ENCODE data around the gene PTPRJ. TPM values are rescaled to one million over a fixed set of nuclear protein-coding genes. Genes with fewer than 3 reads are reported as not detected.

Gene PTPRJ
- total RNA-seq, 1 experiment from 2014 or later: 0.30 TPM

DNA sequence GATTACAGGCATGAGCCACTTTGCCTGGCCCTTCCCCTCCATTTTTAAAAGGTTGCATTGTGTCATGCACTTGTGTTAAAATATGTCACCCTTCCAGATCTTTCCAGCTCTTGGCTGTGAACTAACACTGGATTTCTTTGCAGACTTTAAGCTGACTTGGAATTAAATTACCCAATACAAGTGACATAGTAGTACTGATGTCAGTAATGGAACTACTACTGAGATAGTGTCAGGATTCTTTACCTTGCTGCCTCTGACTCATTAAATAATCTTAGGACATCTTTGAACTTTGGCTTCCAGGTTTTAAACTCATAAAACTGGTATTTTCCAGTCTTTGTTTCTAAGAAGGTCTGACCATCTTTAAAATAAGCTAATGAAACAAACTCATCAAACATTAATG lies 184.5 kb downstream of the PTPRJ start:
- no peak overlapping the region for H3K27ac Mint-ChIP-seq (ENCODE audit: low read depth, unreplicated experiment)
- H3K4me3 Mint-ChIP-seq (ENCODE audit: unreplicated experiment): no peak overlapping the region
- no TSS peak for BruUV-seq (replicated peaks)
- H3K36me3 Mint-ChIP-seq (ENCODE audit: insufficient read depth, unreplicated experiment): no peaks in the 10 kb centered on the region
- TF ChIP-seq, protein P1, sequence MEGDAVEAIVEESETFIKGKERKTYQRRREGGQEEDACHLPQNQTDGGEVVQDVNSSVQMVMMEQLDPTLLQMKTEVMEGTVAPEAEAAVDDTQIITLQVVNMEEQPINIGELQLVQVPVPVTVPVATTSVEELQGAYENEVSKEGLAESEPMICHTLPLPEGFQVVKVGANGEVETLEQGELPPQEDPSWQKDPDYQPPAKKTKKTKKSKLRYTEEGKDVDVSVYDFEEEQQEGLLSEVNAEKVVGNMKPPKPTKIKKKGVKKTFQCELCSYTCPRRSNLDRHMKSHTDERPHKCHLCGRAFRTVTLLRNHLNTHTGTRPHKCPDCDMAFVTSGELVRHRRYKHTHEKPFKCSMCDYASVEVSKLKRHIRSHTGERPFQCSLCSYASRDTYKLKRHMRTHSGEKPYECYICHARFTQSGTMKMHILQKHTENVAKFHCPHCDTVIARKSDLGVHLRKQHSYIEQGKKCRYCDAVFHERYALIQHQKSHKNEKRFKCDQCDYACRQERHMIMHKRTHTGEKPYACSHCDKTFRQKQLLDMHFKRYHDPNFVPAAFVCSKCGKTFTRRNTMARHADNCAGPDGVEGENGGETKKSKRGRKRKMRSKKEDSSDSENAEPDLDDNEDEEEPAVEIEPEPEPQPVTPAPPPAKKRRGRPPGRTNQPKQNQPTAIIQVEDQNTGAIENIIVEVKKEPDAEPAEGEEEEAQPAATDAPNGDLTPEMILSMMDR (IDR thresholded peaks at IDR 0.05; ENCODE audit: unreplicated experiment): no peak
- H3K9me3 Mint-ChIP-seq (ENCODE audit: unreplicated experiment): no peaks in the 10 kb centered on the region
- intact Hi-C loops (cut with micrococcal nuclease): no loop called here
- POLR2A ChIA-PET: no interaction called here
- CTCF ChIA-PET: no interaction called here
- no peak for DNase-seq (ENCODE audit: unreplicated experiment)
- H3K27me3 Mint-ChIP-seq (ENCODE audit: insufficient read depth, unreplicated experiment): no peaks in the 10 kb centered on the region
- H3K4me1 Mint-ChIP-seq (ENCODE audit: insufficient read depth, unreplicated experiment): no peaks in the 10 kb centered on the region

DNA sequence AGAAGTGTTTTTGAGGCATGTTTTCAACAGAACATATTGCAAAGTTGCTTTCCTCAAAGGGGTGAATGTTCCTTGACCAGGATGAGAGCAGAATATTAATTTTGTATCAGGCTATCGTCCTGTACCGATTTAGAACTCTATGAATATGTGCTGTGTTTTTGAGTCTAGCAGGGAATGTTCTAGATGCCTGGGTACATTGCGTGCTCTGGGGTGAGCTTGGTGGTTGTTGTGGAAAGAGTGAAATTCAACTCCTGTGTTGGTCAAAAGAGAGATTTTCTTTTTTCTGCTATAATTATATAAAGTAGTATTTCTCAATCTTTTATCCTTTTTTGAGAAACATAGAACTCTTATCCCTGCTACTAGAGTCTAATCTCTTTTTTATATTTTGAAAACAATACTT lies 185.1 kb downstream of the PTPRJ start:
- TF ChIP-seq, protein P1 (IDR thresholded peaks at IDR 0.05; ENCODE audit: unreplicated experiment): no peak
- no peaks in the 10 kb centered on the region for H3K36me3 Mint-ChIP-seq (ENCODE audit: insufficient read depth, unreplicated experiment)
- H3K27me3 Mint-ChIP-seq (ENCODE audit: insufficient read depth, unreplicated experiment): no peaks in the 10 kb centered on the region
- POLR2A ChIA-PET: no interaction called here
- DNase-seq (ENCODE audit: unreplicated experiment): no peak
- BruUV-seq (replicated peaks): no TSS peak
- intact Hi-C loops (cut with micrococcal nuclease): no loop called here
- CTCF ChIA-PET: interaction anchor here (0.6 to 0.7 kb wide), 2 partner anchors 10 to 229 kb away, joined by 3 read pairs; no protein-coding TSS in a partner anchor
- no peaks in the 10 kb centered on the region for H3K9me3 Mint-ChIP-seq (ENCODE audit: unreplicated experiment)
- H3K4me1 Mint-ChIP-seq (ENCODE audit: insufficient read depth, unreplicated experiment): no peaks in the 10 kb centered on the region
- no peak overlapping the region for H3K27ac Mint-ChIP-seq (ENCODE audit: low read depth, unreplicated experiment)
- no peak overlapping the region for H3K4me3 Mint-ChIP-seq (ENCODE audit: unreplicated experiment)

DNA sequence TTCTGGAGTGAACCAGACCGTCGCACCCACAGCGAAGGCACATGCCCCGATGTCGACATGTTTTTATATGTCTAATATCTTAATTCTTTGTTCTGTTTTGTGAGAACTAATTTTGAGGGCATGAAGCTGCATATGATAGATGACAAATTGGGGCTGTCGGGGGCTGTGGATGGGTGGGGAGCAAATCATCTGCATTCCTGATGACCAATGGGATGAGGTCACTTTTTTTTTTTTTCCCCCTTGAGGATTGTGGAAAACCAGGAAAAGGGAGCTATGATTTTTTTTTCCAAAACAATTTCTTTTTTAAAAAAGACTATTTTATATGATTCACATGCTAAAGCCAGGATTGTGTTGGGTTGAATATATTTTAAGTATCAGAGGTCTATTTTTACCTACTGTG lies 187.0 kb downstream of the PTPRJ start:
- no TSS peak for BruUV-seq (replicated peaks)
- Mint-ChIP-seq H3K4me3 (ENCODE audit: unreplicated experiment) (no peak overlapping the region), H3K27me3 (ENCODE audit: insufficient read depth, unreplicated experiment) (no peaks in the 10 kb centered on the region), H3K27ac (ENCODE audit: low read depth, unreplicated experiment) (no peak overlapping the region), H3K36me3 (ENCODE audit: insufficient read depth, unreplicated experiment) (no peaks in the 10 kb centered on the region), H3K4me1 (ENCODE audit: insufficient read depth, unreplicated experiment) (no peaks in the 10 kb centered on the region), H3K9me3 (ENCODE audit: unreplicated experiment) (no peaks in the 10 kb centered on the region)
- POLR2A ChIA-PET: interaction anchor here (1.1 kb wide), 1 partner anchor 10 kb away, joined by 3 read pairs; no protein-coding TSS in a partner anchor
- TF ChIP-seq, protein P1 (IDR thresholded peaks at IDR 0.05; ENCODE audit: unreplicated experiment): no peak
- no peak for DNase-seq (ENCODE audit: unreplicated experiment)
- intact Hi-C loops (cut with micrococcal nuclease): no loop called here
- CTCF ChIA-PET: no interaction called here

DNA sequence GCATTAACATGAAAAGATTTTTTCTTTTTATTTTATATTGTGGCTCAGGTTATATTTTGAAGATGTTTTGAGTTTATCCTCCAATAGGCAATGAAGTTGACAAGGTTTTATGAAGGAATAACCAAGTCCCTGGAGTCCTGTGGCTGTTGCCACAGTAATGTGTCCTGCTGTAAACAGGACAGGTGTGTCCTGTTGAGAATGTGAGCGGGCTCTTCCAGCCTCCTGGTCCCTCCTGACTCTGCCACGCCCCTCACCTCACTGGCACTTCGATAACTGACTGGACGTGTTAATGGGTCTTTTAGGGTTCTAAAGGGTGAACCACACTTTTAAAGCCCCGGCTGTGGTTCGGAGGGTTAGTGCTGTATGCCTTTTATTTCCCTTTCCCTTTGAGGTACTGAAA lies 188.5 kb downstream of the PTPRJ start:
- ChIA-PET POLR2A (no interaction called here), CTCF (interaction anchor here (0.6 kb wide), 1 partner anchor 139 kb away, joined by 3 read pairs; no protein-coding TSS in a partner anchor)
- BruUV-seq (replicated peaks): no TSS peak
- Mint-ChIP-seq H3K27ac (ENCODE audit: low read depth, unreplicated experiment) (no peak overlapping the region), H3K36me3 (ENCODE audit: insufficient read depth, unreplicated experiment) (no peaks in the 10 kb centered on the region), H3K4me3 (ENCODE audit: unreplicated experiment) (no peak overlapping the region), H3K27me3 (ENCODE audit: insufficient read depth, unreplicated experiment) (no peaks in the 10 kb centered on the region), H3K9me3 (ENCODE audit: unreplicated experiment) (no peaks in the 10 kb centered on the region), H3K4me1 (ENCODE audit: insufficient read depth, unreplicated experiment) (no peaks in the 10 kb centered on the region)
- DNase-seq (ENCODE audit: unreplicated experiment): no peak
- TF ChIP-seq, protein P1 (IDR thresholded peaks at IDR 0.05; ENCODE audit: unreplicated experiment): no peak
- intact Hi-C loops (cut with micrococcal nuclease): no loop called here

Measured in MCF 10A (cell line).